GM23248 (cell line): Measurements from ENCODE around the gene AP2A2.

Source experiments
- EZH2 ChIP-seq: fragments of 200-600 bp; sonication (generic); IDR thresholded peaks from 2 replicates; pipeline ENCODE4 v1.6.1; 2018; ENCODE audit warnings: antibody characterized with exemption, mild to moderate bottlenecking; ENCODE audit not compliant: insufficient read depth, poor library complexity, severe bottlenecking
- EZH2phosphoT487 ChIP-seq: fragments of 200-600 bp; sonication (generic); IDR thresholded peaks from 2 replicates; pipeline ENCODE4 v1.6.1; 2018; ENCODE audit warnings: antibody characterized with exemption, moderate library complexity, mild to moderate bottlenecking, low read depth; ENCODE audit not compliant: insufficient read depth

- TF ChIP-seq EZH2: no peak
- no peak for TF ChIP-seq EZH2phosphoT487
Measured at GRCh38 chr11:942823-943222, 17.2 kb downstream of the AP2A2 start.
